NOMO-1 (cell line): ENCODE results near the gene CHEK1.
"Not testable (repeated sequence)": the region's sequence is repeated elsewhere in the genome, so short reads cannot be mapped to it uniquely, and the experiment has no call there.

Experiments
- DNase-seq, 2 experiments: peaks; one replicate each; lab custom pipeline; 2025; ENCODE audit not compliant: unreplicated experiment in 2 of 2; lab: John Stamatoyannopoulos, UW

Gene CHEK1

GRCh38 chr11:125690006-125690405 is 65.0 kb downstream of the CHEK1 start:
- DNase-seq = no peak

GRCh38 chr11:125692887-125693286 is 67.9 kb downstream of the CHEK1 start:
- DNase-seq = no peak

GRCh38 chr11:125694951-125695350 is 70.0 kb downstream of the CHEK1 start:
- DNase-seq = no peak

- DNase-seq = no peak
Measured at GRCh38 chr11:125701018-125701610, 76.2 kb downstream of the CHEK1 start.

GRCh38 chr11:125701858-125702621 is 77.1 kb downstream of the CHEK1 start:
- DNase-seq = no peak

- not testable (repeated sequence) for DNase-seq
Measured at GRCh38 chr11:125704686-125705085, 79.7 kb downstream of the CHEK1 start.

GRCh38 chr11:125720781-125721180 is 95.8 kb downstream of the CHEK1 start:
- DNase-seq = no peak

- DNase-seq = no peak
Measured at GRCh38 chr11:125724125-125724524, 99.2 kb downstream of the CHEK1 start.
